Measurements from ENCODE around the gene EML6. TPM values are rescaled to one million over a fixed set of nuclear protein-coding genes. Genes with fewer than 3 reads are reported as not detected.

EML6 gene
- total and polyA plus RNA-seq, 2 of the 13 experiments (the other 11 are each of a cell fraction or from before 2014, with no cell fraction given) = 17.2 to 32.4 TPM

DNA sequence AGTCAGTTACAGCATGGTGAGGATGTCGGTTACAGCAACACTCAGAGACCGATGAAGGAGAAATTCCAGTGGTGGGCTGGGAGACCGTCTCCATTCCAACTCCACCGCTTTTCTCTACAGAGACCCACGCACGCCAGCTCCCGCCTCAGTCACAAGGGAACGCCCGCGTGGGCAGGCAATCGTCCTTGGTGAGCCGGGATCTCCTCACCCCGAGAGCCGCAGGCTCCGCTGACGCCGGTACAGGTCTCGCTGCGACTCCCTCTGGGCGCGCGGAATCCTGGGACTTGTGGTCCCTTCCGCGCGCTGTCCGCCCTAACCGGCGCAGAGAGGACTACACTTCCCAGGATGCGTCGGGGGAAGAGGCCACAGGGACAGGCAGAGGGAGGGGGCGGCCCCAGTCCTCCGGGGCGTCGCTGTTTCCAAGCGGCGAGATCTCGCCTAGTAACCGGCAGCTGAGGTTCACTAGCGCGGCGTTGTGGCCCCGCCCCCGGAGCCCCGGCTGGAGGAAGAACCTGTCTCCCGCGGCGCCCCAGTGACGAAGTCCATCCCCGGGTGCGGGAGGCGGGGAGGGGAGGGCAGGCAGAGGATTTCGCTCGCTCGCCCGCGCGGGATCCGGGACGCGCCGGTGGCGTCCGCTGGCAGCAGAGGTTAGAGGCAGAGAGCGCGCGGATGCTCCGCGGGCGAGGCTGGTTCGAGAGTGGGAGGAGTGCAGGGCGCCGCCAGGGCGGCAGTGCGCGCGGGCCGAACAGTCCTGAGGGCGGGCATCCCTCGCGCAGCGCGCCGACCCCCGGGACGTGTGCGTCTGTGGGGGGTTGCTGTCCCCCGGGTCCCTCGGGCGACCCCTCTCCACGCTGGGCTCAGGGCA, at the start of gene EML6 (continued):
- TF ChIP-seq HNF4A (CRISPR knock-in tag; IDR thresholded peaks at IDR 0.05) (peak; percentile 72), ZNF598 (CRISPR knock-in tag; IDR thresholded peaks at IDR 0.05; ENCODE audit: borderline replicate concordance) (peak; percentile 54; the same call in 1 of the 2 replicates), U2AF2 (IDR thresholded peaks at IDR 0.05; ENCODE audit: low read depth, low read length) (no peak), NRL (CRISPR knock-in tag; IDR thresholded peaks at IDR 0.05; ENCODE audit: borderline replicate concordance) (peak; percentile 98), ZNF550 (CRISPR knock-in tag; IDR thresholded peaks at IDR 0.05; ENCODE audit: borderline replicate concordance) (0 out of 2 replicates have a peak, but pooled peaks have one; percentile 80), ZBTB34 (CRISPR knock-in tag; IDR thresholded peaks at IDR 0.05) (peak; percentile 70; the same call in 1 of the 2 replicates), JUNB (CRISPR knock-in tag; IDR thresholded peaks at IDR 0.05; ENCODE audit: borderline replicate concordance) (no peak), GZF1 (CRISPR knock-in tag; IDR thresholded peaks at IDR 0.05) (0 out of 2 replicates have a peak, but pooled peaks have one; percentile 67), ATAD3A (CRISPR knock-in tag; IDR thresholded peaks at IDR 0.05) (0 out of 2 replicates have a peak, but pooled peaks have one; percentile 33), MTERF4 (CRISPR knock-in tag; IDR thresholded peaks at IDR 0.05) (peak; percentile 95; the same call in 1 of the 2 replicates), TBX2 (CRISPR knock-in tag; IDR thresholded peaks at IDR 0.05; ENCODE audit: borderline replicate concordance) (peak; percentile 90), ZNF350 (CRISPR knock-in tag; IDR thresholded peaks at IDR 0.05; ENCODE audit: borderline replicate concordance, low read depth) (peak; percentile 70), POLR2AphosphoS5 (IDR thresholded peaks at IDR 0.05; ENCODE audit: low read depth, low read length) (peak; percentile 78)
- TF ChIP-seq, protein P1, sequence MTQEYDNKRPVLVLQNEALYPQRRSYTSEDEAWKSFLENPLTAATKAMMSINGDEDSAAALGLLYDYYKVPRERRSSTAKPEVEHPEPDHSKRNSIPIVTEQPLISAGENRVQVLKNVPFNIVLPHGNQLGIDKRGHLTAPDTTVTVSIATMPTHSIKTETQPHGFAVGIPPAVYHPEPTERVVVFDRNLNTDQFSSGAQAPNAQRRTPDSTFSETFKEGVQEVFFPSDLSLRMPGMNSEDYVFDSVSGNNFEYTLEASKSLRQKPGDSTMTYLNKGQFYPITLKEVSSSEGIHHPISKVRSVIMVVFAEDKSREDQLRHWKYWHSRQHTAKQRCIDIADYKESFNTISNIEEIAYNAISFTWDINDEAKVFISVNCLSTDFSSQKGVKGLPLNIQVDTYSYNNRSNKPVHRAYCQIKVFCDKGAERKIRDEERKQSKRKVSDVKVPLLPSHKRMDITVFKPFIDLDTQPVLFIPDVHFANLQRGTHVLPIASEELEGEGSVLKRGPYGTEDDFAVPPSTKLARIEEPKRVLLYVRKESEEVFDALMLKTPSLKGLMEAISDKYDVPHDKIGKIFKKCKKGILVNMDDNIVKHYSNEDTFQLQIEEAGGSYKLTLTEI (CRISPR knock-in tag; conservative IDR thresholded peaks at IDR 0.05) = no peak
- TF ChIP-seq, protein P2, sequence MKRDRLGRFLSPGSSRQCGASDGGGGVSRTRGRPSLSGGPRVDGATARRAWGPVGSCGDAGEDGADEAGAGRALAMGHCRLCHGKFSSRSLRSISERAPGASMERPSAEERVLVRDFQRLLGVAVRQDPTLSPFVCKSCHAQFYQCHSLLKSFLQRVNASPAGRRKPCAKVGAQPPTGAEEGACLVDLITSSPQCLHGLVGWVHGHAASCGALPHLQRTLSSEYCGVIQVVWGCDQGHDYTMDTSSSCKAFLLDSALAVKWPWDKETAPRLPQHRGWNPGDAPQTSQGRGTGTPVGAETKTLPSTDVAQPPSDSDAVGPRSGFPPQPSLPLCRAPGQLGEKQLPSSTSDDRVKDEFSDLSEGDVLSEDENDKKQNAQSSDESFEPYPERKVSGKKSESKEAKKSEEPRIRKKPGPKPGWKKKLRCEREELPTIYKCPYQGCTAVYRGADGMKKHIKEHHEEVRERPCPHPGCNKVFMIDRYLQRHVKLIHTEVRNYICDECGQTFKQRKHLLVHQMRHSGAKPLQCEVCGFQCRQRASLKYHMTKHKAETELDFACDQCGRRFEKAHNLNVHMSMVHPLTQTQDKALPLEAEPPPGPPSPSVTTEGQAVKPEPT (CRISPR knock-in tag; IDR thresholded peaks at IDR 0.05; ENCODE audit: low read depth) = 0 out of 2 replicates have a peak, but pooled peaks have one; percentile 73
- TF ChIP-seq, protein P3, sequence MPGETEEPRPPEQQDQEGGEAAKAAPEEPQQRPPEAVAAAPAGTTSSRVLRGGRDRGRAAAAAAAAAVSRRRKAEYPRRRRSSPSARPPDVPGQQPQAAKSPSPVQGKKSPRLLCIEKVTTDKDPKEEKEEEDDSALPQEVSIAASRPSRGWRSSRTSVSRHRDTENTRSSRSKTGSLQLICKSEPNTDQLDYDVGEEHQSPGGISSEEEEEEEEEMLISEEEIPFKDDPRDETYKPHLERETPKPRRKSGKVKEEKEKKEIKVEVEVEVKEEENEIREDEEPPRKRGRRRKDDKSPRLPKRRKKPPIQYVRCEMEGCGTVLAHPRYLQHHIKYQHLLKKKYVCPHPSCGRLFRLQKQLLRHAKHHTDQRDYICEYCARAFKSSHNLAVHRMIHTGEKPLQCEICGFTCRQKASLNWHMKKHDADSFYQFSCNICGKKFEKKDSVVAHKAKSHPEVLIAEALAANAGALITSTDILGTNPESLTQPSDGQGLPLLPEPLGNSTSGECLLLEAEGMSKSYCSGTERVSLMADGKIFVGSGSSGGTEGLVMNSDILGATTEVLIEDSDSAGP (CRISPR knock-in tag; IDR thresholded peaks at IDR 0.05; ENCODE audit: borderline replicate concordance) = peak; percentile 97
